Neutrophil (primary cell): ENCODE data around the gene STN1.
"Not testable (repeated sequence)": the region's sequence is repeated elsewhere in the genome, so short reads cannot be mapped to it uniquely, and the experiment has no call there.

Experiments
- H3K27ac ChIP-seq: fragments of 200-600 bp; sonication (generic); 2 replicates; pipeline ENCODE4 v1.5.1; 2016; ENCODE audit warnings: mild to moderate bottlenecking, moderate library complexity
- H3K27me3 ChIP-seq: fragments of 200-600 bp; sonication (generic); 2 replicates; pipeline ENCODE4 v1.6.0; 2016; ENCODE audit warnings: mild to moderate bottlenecking
- H3K36me3 ChIP-seq: fragments of 200-600 bp; sonication (generic); 2 replicates; pipeline ENCODE4 v1.5.1; 2017
- H3K4me1 ChIP-seq, 2 experiments: fragments of 200-600 bp in 1 of 2; sonication (generic) in 1 of 2; 1 replicate in 1 of 2; 2 replicates in 1 of 2; pipeline versions ENCODE4 v1.5.1 to v1.6.1; 2013 to 2016; ENCODE audit warnings: low read depth in 1 of 2, low read length in 1 of 2, mild to moderate bottlenecking in 1 of 2, moderate library complexity in 1 of 2; ENCODE audit not compliant: control insufficient read depth in 1 of 2, insufficient read depth in 1 of 2
- H3K4me3 ChIP-seq, 2 experiments: fragments of 200-600 bp in 1 of 2; sonication (generic) in 1 of 2; 1 replicate in 1 of 2; 2 replicates in 1 of 2; pipeline ENCODE4 v1.5.1; 2013 to 2016; ENCODE audit warnings: low read depth in 1 of 2, low read length in 1 of 2, mild to moderate bottlenecking in 1 of 2, moderate library complexity in 1 of 2
- H3K9me3 ChIP-seq: fragments of 200-600 bp; sonication (generic); 2 replicates; pipeline ENCODE4 v1.5.1; 2016
- TF ChIP-seq, protein P1 (sequence below): fragments of 200-600 bp; sonication (generic); IDR thresholded peaks from 2 replicates; pipeline ENCODE4 v1.5.1; 2016; ENCODE audit warnings: antibody characterized with exemption

Gene STN1

DNA sequence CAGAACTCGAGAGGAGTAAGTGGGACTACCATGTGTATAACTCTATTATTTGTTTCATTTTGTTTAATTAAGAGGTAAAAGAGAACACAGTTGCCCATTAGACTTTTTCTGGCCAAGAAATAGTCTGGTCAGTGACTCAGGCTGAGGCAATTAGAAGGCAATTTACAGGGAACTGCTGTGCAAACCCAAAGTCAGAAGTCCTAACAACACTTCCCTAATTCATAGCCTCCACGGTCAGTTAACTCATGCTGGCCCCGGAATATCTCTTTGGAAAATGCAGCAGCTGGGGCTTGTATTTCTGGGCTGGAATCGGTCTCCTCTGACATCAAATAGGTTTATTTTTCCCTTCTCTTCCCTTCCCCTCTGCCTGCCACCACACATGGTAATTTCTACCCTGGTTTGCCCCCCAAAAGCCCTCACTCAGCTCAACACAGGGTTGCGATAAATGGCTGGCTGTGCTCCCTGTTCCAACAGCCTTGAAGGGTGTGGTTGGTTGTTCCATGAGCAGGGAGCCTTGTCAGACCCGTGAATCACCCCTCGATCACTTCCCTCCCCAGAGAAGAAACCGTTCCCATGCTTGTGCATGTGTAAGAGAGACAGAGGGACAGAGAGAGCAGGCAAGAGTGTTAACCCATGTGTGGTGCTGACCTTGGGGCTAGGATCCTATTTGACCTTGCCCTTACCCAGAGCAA lies 68.0 kb downstream of the STN1 start:
- TF ChIP-seq, protein P1, sequence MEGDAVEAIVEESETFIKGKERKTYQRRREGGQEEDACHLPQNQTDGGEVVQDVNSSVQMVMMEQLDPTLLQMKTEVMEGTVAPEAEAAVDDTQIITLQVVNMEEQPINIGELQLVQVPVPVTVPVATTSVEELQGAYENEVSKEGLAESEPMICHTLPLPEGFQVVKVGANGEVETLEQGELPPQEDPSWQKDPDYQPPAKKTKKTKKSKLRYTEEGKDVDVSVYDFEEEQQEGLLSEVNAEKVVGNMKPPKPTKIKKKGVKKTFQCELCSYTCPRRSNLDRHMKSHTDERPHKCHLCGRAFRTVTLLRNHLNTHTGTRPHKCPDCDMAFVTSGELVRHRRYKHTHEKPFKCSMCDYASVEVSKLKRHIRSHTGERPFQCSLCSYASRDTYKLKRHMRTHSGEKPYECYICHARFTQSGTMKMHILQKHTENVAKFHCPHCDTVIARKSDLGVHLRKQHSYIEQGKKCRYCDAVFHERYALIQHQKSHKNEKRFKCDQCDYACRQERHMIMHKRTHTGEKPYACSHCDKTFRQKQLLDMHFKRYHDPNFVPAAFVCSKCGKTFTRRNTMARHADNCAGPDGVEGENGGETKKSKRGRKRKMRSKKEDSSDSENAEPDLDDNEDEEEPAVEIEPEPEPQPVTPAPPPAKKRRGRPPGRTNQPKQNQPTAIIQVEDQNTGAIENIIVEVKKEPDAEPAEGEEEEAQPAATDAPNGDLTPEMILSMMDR, result no peak
- H3K36me3 ChIP-seq, result no peaks in the 10 kb centered on the region
- peaks cover 62% of the 10 kb centered on the region for H3K27me3 ChIP-seq
- no peaks in the 10 kb centered on the region for H3K9me3 ChIP-seq
- peaks cover 41 to 43% of the 10 kb centered on the region in 2 experiments for H3K4me1 ChIP-seq
- no peak overlapping the region for H3K27ac ChIP-seq
- H3K4me3 ChIP-seq, result no peak overlapping the region

DNA sequence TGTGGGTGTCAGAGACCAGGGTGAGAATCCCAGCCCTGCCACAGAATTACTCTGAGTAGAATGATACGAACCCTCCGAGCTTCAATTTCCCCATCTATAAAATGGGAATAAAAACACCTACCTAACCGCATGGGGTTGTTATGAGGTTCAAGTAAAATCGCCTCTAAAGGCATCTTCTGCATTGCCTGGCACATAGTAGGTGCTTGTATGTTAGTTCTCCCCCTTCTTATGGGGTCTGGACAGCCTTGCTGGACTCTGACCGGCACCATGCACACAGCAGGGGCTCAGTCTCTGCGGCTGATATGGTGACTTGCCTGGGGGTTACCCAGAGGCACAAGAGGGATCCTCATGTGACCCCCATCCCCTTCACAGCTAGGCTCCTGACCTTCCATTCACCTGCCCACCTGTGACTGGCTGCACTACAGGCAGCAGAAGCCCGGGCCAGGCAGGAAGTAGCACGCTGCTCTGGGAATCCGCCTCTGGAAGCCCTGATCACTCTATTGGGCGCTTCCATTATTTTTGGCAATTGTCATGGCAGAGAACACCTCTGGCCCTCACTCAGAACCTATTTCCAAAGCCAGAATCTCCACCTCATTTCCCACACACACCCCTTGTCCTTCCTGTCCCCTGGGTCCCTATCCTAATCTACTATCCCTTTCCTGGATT lies 68.6 kb downstream of the STN1 start:
- peaks cover 55% of the 10 kb centered on the region for H3K27me3 ChIP-seq
- TF ChIP-seq, protein P1, result no peak
- peaks cover 34 to 36% of the 10 kb centered on the region in 2 experiments for H3K4me1 ChIP-seq
- no peak overlapping the region for H3K27ac ChIP-seq
- no peaks in the 10 kb centered on the region for H3K9me3 ChIP-seq
- H3K36me3 ChIP-seq, result no peaks in the 10 kb centered on the region
- H3K4me3 ChIP-seq, result no peak overlapping the region

DNA sequence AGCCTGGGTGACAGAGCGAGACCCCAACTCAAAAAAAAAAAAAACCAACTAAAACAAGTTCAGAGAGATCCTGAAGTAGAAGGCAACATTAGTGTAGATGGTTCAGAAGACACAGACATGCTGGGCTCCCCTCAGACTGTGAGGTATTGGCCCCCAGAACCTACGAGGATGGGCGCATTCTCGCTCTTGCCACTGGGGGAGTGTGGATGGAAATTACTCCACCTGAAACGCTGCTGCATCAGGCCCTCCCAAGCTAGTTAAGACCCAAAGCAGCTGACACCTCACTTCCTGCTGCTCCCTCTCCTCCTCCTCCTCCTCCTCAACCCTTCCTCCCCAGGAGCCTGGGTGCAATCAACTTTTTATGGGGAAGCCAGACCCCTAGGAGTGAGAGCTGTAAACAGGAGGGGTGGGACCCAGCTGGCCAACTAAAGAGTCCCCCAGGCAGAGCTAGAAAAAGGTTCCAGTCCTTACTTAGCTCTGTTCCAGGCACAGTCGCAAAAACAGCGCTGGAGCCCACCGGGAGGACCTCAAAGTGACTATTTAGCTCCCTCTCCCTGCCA lies 70.0 kb downstream of the STN1 start:
- no peaks in the 10 kb centered on the region for H3K36me3 ChIP-seq
- peaks cover 42% of the 10 kb centered on the region for H3K27me3 ChIP-seq
- H3K4me1 ChIP-seq, result peaks cover 21 to 23% of the 10 kb centered on the region in 2 experiments
- no peaks in the 10 kb centered on the region for H3K9me3 ChIP-seq
- H3K27ac ChIP-seq, result no peak overlapping the region
- no peak overlapping the region for H3K4me3 ChIP-seq
- TF ChIP-seq, protein P1, result no peak

DNA sequence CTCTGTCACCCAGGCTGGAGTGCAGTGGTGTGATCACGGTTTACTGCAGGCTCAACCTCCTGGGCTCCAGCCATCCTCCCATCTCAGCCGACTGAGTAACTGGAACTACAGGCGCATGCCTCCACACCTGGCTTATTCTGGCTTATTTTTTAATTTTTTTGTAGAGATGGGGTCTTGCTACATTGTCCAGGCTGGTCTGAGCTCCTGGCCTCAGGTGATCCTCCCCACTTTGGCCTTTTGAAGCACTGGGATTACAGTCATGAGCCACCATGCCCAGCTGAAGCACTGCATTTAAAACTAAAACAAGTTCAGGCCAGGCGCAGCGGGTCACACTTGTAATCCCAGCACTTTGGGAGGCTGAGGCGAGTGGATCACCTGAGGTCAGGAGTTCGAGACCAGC lies 70.6 kb downstream of the STN1 start:
- H3K4me3 ChIP-seq, result no peak overlapping the region
- TF ChIP-seq, protein P1, result no peak
- no peaks in the 10 kb centered on the region for H3K9me3 ChIP-seq
- peaks cover 35% of the 10 kb centered on the region for H3K27me3 ChIP-seq
- H3K36me3 ChIP-seq, result no peaks in the 10 kb centered on the region
- no peak overlapping the region for H3K27ac ChIP-seq
- peaks cover 14 to 16% of the 10 kb centered on the region in 2 experiments for H3K4me1 ChIP-seq

DNA sequence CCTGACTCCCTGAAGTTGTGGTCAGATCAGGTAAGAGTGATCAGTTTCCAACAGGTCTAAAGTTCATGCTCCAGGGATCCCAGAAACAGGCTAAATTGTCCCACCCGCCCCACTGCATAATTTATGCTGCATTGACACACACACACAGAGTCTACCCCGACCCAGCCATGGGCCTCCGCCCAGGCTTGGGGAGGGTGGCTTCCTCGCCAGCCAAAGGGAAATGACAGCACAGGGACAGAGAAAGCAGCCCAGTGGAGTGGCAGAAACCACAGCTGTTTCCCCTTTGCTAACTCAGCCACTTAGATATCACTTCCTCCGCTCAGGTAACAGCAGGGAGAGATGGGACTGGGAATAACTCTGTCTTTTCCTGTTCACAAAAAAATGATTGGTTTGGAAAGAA lies 72.0 kb downstream of the STN1 start:
- TF ChIP-seq, protein P1, result no peak
- no peaks in the 10 kb centered on the region for H3K9me3 ChIP-seq
- no peak overlapping the region for H3K4me3 ChIP-seq
- H3K4me1 ChIP-seq, result peaks cover 12 to 14% of the 10 kb centered on the region in 2 experiments
- no peaks in the 10 kb centered on the region for H3K36me3 ChIP-seq
- no peak overlapping the region for H3K27ac ChIP-seq
- H3K27me3 ChIP-seq, result peaks cover 22% of the 10 kb centered on the region

DNA sequence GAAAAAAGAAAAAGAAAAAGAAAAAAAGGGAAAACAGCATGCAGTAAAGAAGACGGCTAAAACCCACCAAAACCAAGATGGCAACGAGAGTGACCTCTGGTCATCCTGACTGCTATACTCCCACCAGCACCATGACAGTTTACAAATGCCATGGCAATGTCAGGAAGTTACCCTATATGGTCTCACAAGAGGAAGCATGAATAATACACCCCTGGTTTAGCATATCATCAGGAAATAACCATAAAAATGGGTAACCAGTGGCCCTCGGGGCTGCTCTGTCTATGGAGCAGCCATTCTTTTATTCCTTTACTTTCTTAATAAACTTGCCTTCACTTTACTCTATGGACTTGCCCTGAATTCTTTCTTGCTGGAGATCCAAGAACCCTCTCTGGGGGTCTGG lies 72.6 kb downstream of the STN1 start:
- not testable (repeated sequence) for H3K9me3 ChIP-seq, H3K27ac ChIP-seq, H3K36me3 ChIP-seq, H3K4me3 ChIP-seq
- Histone ChIP-seq H3K4me1 (peaks cover 12 to 14% of the 10 kb centered on the region in 2 experiments), H3K27me3 (peaks cover 17% of the 10 kb centered on the region)
